OCI-LY7 (cell line): ENCODE results near the gene FAM89B.
"Not testable (repeated sequence)": the region's sequence is repeated elsewhere in the genome, so short reads cannot be mapped to it uniquely, and the experiment has no call there.

ENCODE experiments used
- CTCF ChIP-seq: fragments of 200-600 bp; sonication (generic); conservative IDR thresholded peaks from 2 replicates; pipeline ENCODE4 v1.5.1; 2014; ENCODE audit warnings: mild to moderate bottlenecking, antibody characterized with exemption, low read length, moderate library complexity, mixed read lengths
- EZH2phosphoT487 ChIP-seq: fragments of 200-600 bp; sonication (generic); IDR thresholded peaks from 2 replicates; pipeline ENCODE4 v1.6.1; 2018; ENCODE audit warnings: low read depth, borderline replicate concordance, mild to moderate bottlenecking, mixed run types, antibody characterized with exemption, low read length, moderate library complexity, mixed read lengths

- TF ChIP-seq CTCF, EZH2phosphoT487: not testable (repeated sequence)
These were observed 49.4 kb upstream of the FAM89B start for GRCh38 chr11:65522718-65523630.
